Measurements from ENCODE around the gene NCKAP5. TPM values are rescaled to one million over a fixed set of nuclear protein-coding genes. Genes with fewer than 3 reads are reported as not detected.

NCKAP5 gene
- total and polyA plus RNA-seq, 2 experiments from 2014 or later: 0.21 to 0.31 TPM

DNA sequence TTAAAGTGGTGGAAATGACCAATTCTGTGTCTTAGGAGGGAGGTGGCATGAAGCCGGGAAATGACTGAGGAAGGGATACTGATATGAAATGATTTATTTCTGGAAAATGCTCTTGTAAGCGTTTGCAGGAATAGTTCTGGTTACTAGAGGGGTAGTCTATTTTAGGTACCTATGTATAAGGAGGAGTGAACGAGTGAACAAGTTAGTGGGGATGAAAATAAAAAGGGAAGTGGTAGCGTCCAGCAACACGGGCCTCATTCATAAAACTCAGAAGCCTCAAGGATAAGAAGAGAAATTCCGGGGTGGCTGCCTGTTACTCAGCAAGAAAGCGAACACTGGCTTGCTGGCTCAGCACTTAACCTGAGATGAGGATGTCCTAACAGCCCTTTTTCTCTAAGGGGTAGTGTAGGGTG lies 303.3 kb downstream of the NCKAP5 start:
- DNase-seq (ENCODE audit: low read depth in 1 of 2, low spot score in 1 of 2): peak in 1 of 2 donors; percentile 0
- Histone ChIP-seq H3K27me3 (peaks cover 37% of the 10 kb centered on the region), H3K36me3 (no peaks in the 10 kb centered on the region), H3K9me3 (ENCODE audit: low read depth) (no peaks in the 10 kb centered on the region), H3K27ac (no peak overlapping the region), H3K4me3 (no peak overlapping the region), H3K4me1 (ENCODE audit: low read depth) (peaks cover 4% of the 10 kb centered on the region)
- TF ChIP-seq, protein P1, sequence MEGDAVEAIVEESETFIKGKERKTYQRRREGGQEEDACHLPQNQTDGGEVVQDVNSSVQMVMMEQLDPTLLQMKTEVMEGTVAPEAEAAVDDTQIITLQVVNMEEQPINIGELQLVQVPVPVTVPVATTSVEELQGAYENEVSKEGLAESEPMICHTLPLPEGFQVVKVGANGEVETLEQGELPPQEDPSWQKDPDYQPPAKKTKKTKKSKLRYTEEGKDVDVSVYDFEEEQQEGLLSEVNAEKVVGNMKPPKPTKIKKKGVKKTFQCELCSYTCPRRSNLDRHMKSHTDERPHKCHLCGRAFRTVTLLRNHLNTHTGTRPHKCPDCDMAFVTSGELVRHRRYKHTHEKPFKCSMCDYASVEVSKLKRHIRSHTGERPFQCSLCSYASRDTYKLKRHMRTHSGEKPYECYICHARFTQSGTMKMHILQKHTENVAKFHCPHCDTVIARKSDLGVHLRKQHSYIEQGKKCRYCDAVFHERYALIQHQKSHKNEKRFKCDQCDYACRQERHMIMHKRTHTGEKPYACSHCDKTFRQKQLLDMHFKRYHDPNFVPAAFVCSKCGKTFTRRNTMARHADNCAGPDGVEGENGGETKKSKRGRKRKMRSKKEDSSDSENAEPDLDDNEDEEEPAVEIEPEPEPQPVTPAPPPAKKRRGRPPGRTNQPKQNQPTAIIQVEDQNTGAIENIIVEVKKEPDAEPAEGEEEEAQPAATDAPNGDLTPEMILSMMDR (IDR thresholded peaks at IDR 0.05; ENCODE audit: low read depth, low read length): no peak

DNA sequence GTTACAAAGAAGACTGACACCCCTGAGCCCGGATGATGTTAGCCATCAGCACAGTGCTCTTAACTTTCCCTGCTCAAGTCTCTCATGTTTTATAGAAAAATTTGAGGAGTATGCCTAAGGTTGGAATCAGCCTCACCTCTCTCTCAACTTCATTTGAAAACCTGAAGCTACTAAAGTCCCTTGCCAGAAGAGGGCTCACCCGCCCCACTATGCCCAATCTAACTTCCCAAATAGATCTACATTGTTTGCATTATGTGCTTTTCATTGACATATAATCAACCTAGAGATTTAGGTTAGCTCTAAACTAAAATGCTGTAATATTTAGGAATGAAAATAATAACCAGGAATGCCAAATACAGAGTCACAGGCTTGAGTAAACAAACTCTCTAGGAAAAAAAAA lies 305.4 kb downstream of the NCKAP5 start:
- Histone ChIP-seq H3K4me3 (no peak overlapping the region), H3K9me3 (ENCODE audit: low read depth) (no peaks in the 10 kb centered on the region), H3K4me1 (ENCODE audit: low read depth) (peaks cover 4% of the 10 kb centered on the region), H3K27me3 (peaks cover 37% of the 10 kb centered on the region), H3K27ac (no peak overlapping the region), H3K36me3 (no peaks in the 10 kb centered on the region)
- TF ChIP-seq, protein P1 (IDR thresholded peaks at IDR 0.05; ENCODE audit: low read depth, low read length): no peak
- no peak for DNase-seq (ENCODE audit: low read depth in 1 of 2, low spot score in 1 of 2)

DNA sequence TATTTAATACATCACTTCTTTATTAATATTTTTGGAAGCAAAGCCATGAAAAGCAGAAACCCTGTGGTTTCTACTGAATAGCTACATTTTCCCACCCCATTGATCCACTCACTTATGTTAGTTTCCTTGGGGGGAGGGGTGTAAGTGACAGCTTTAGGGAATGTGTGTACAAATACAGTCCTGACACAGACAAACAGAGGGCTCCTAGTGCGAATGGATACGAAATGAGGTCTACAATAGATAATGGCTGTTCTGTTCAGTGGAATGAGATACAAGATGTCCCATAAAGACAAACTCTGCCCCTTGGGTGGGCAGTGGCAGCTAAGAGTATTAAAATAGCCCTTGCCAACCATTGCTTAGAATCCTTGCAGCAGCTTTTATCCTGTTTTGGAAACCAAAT lies 312.9 kb downstream of the NCKAP5 start:
- Histone ChIP-seq H3K27me3 (no peaks in the 10 kb centered on the region), H3K36me3 (no peaks in the 10 kb centered on the region), H3K4me1 (ENCODE audit: low read depth) (no peaks in the 10 kb centered on the region), H3K27ac (no peak overlapping the region), H3K9me3 (ENCODE audit: low read depth) (no peaks in the 10 kb centered on the region), H3K4me3 (no peak overlapping the region)
- no peak for DNase-seq (ENCODE audit: low read depth in 1 of 2, low spot score in 1 of 2)
- TF ChIP-seq, protein P1 (IDR thresholded peaks at IDR 0.05; ENCODE audit: low read depth, low read length): no peak

DNA sequence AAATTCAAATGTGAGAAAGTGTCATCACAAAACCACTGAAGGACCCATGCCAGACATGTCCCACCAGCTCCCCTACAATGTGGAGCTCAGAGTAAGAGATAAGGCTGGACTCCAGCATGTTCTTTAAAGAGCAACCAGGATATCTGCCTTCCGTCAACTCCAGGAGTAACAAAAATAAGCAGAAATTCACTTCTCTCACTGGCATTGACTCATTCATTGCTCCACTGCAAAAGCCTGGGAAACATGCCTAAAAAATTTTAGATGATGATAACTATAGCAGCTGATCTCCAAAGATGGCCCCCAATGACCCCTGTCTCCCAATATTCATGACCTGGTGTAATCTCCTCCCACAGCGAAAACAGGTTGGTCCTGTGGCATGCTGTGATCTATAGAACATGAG lies 314.5 kb downstream of the NCKAP5 start:
- Histone ChIP-seq H3K4me3 (no peak overlapping the region), H3K9me3 (ENCODE audit: low read depth) (no peaks in the 10 kb centered on the region), H3K27me3 (no peaks in the 10 kb centered on the region), H3K4me1 (ENCODE audit: low read depth) (no peaks in the 10 kb centered on the region), H3K27ac (no peak overlapping the region), H3K36me3 (no peaks in the 10 kb centered on the region)
- TF ChIP-seq, protein P1 (IDR thresholded peaks at IDR 0.05; ENCODE audit: low read depth, low read length): no peak
- DNase-seq (ENCODE audit: low read depth in 1 of 2, low spot score in 1 of 2): no peak

DNA sequence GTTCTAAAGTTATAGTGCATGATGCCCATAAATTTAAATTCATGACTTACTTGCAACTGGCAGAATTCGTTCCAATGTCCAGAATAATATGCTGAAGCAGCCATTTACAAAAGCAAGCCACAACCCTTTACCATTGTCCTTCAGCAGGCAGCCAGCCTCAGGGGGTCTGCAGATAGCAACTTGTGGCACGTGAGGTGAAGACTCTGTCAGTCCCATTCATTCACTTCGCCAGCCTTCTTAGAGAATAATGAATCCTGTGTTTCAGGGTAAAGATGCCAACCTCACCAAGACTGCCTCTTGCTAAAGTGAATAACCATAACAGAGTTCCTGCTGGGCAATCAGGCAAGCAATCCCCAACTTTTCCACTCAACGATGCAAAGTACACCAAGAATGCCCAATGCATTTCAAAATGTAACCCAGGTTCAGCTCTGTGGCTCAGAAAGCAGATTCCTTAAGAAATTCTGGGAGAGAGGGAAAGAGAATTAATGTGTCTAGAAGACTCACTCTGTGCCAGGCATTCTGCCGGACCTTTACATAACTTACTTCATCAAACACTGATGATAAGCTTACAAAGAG lies 315.4 kb downstream of the NCKAP5 start:
- Histone ChIP-seq H3K36me3 (no peaks in the 10 kb centered on the region), H3K27me3 (no peaks in the 10 kb centered on the region), H3K4me1 (ENCODE audit: low read depth) (no peaks in the 10 kb centered on the region), H3K27ac (no peak overlapping the region), H3K9me3 (ENCODE audit: low read depth) (no peaks in the 10 kb centered on the region), H3K4me3 (no peak overlapping the region)
- TF ChIP-seq, protein P1 (IDR thresholded peaks at IDR 0.05; ENCODE audit: low read depth, low read length): no peak
- no peak for DNase-seq (ENCODE audit: low read depth in 1 of 2, low spot score in 1 of 2)

Measured in cardiac muscle cell (in vitro differentiated cells and primary cell).